TTC549 (cell line): Measurements from ENCODE around the gene ZNF688.
A peak's percentile ranks its signal among the peaks of the same experiment; 100 is the strongest.
"Not testable (repeated sequence)": the region's sequence is repeated elsewhere in the genome, so short reads cannot be mapped to it uniquely, and the experiment has no call there.

Experiments used
- FAIRE-seq: peaks from 2 replicates; lab custom pipeline; 2012; peaks lifted over from hg19 to GRCh38; lab: Jason Lieb, UNC

Gene ZNF688

GRCh38 chr16:30571445-30572322 is at the start of gene ZNF688:
Gene ZNF688 (minus strand): TSS chr16:30571714. CDS start chr16:30571629, 85 bp downstream.
- peak; percentile 73 for FAIRE-seq

- FAIRE-seq, result no peak
These were observed 48.7 kb upstream of the ZNF688 start for GRCh38 chr16:30620169-30620568.

GRCh38 chr16:30619638-30620037 is 48.1 kb upstream of the ZNF688 start:
- no peak for FAIRE-seq

- no peak for FAIRE-seq
These were observed 47.7 kb upstream of the ZNF688 start for GRCh38 chr16:30619202-30619601.

- FAIRE-seq, result no peak
These were observed 44.0 kb upstream of the ZNF688 start for GRCh38 chr16:30615358-30616091.

GRCh38 chr16:30609926-30610839 is 38.7 kb upstream of the ZNF688 start, which contains the start of gene ZNF689:
Gene ZNF689 (minus strand): TSS chr16:30610389. CDS start chr16:30610041, 348 bp downstream.
- peak; percentile 85 for FAIRE-seq

GRCh38 chr16:30609002-30609925 is 37.8 kb upstream of the ZNF688 start:
- FAIRE-seq, result no peak

GRCh38 chr16:30606004-30606403 is 34.5 kb upstream of the ZNF688 start:
- FAIRE-seq, result no peak

GRCh38 chr16:30605158-30605557 is 33.6 kb upstream of the ZNF688 start:
- no peak for FAIRE-seq

- no peak for FAIRE-seq
These were observed 32.9 kb upstream of the ZNF688 start for GRCh38 chr16:30604316-30604947.

- no peak for FAIRE-seq
These were observed 32.4 kb upstream of the ZNF688 start for GRCh38 chr16:30603945-30604315.

GRCh38 chr16:30602616-30603277 is 31.2 kb upstream of the ZNF688 start:
- FAIRE-seq, result no peak

- FAIRE-seq, result no peak
These were observed 30.5 kb upstream of the ZNF688 start for GRCh38 chr16:30601966-30602365.

- FAIRE-seq, result no peak
These were observed 29.4 kb upstream of the ZNF688 start for GRCh38 chr16:30600929-30601328.

GRCh38 chr16:30600215-30600614 is 28.7 kb upstream of the ZNF688 start:
- FAIRE-seq, result no peak

GRCh38 chr16:30592871-30593270 is 21.4 kb upstream of the ZNF688 start:
- no peak for FAIRE-seq

GRCh38 chr16:30590869-30591268 is 19.4 kb upstream of the ZNF688 start:
- not testable (repeated sequence) for FAIRE-seq

GRCh38 chr16:30589582-30589981 is 18.1 kb upstream of the ZNF688 start:
- FAIRE-seq, result not testable (repeated sequence)

GRCh38 chr16:30588651-30589050 is 17.1 kb upstream of the ZNF688 start:
- FAIRE-seq, result no peak
